SK-N-MC (cell line): Measurements from ENCODE around the gene TBC1D14.

Experiments used
- EZH2 ChIP-seq: fragments of 200-600 bp; sonication (generic); IDR thresholded peaks from one replicate; pipeline ENCODE4 v1.6.1; 2017; ENCODE audit warnings: antibody characterized with exemption
- FOXP2 ChIP-seq: optimal IDR thresholded peaks from 2 replicates; pipeline ENCODE3; 2011; ENCODE audit warnings: mild to moderate bottlenecking, moderate library complexity; ENCODE audit not compliant: insufficient read depth; ENCODE audit errors: extremely low read length, control extremely low read depth
- POLR2AphosphoS5 ChIP-seq: IDR thresholded peaks from 2 replicates; pipeline ENCODE4 v1.6.1; 2012; ENCODE audit warnings: mild to moderate bottlenecking, low read depth, low read length, borderline replicate concordance

DNA sequence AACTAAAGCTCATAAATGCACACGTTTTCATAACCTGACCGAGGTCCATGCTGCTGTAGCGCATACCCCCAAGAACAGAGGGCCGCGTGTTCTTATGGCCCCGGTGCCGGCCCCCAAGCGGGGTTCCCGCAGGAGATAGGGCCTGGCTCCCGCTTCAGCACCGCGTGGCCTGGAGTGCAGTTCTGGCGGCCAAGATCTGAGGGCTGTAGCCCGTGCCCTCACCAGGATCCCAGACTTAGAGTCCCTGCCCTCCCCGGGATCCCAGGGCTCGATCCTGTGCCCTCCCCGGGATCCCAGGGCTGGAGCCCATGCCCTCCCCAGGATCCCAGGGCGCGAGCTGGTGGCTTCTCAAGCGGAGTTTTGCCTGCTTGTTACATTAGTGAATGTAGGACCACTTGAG is 159.3 kb downstream of the TBC1D14 start:
- no peak for TF ChIP-seq POLR2AphosphoS5
- no peak for TF ChIP-seq EZH2
- TF ChIP-seq FOXP2 = no peak
